GM23248 (cell line): ENCODE data around the gene CAPN14. TPM values are rescaled to one million over a fixed set of nuclear protein-coding genes. Genes with fewer than 3 reads are reported as not detected.

Experiments used
- DNase-seq: peaks from one replicate; pipeline ENCODE4 v3.0.0-alpha.2; 2015
- H2AFZ ChIP-seq: fragments of 200-600 bp; sonication (generic); 2 replicates; pipeline ENCODE4 v1.6.1; 2016; ENCODE audit warnings: antibody characterized with exemption
- H3F3A ChIP-seq: fragments of 200-600 bp; sonication (generic); 2 replicates; pipeline ENCODE4 v1.6.1; 2016; ENCODE audit warnings: mild to moderate bottlenecking, antibody characterized with exemption, mixed run types; ENCODE audit not compliant: insufficient read depth
- H3K27ac ChIP-seq: fragments of 200-600 bp; sonication (generic); 2 replicates; pipeline ENCODE4 v1.5.1; 2016; ENCODE audit warnings: mild to moderate bottlenecking
- H3K27me3 ChIP-seq: fragments of 200-600 bp; sonication (generic); replicated peaks from 2 replicates; pipeline ENCODE4 v1.6.1; 2016; ENCODE audit warnings: mild to moderate bottlenecking; ENCODE audit not compliant: insufficient read depth
- H3K36me3 ChIP-seq: fragments of 200-600 bp; sonication (generic); 2 replicates; pipeline ENCODE4 v1.6.1; 2016; ENCODE audit warnings: low read depth, mild to moderate bottlenecking
- H3K4me1 ChIP-seq: fragments of 200-600 bp; sonication (generic); 2 replicates; pipeline ENCODE4 v1.6.1; 2016; ENCODE audit warnings: mild to moderate bottlenecking; ENCODE audit not compliant: insufficient read depth
- H3K4me2 ChIP-seq: fragments of 200-600 bp; sonication (generic); one replicate; pipeline ENCODE4 v1.6.1; 2016; ENCODE audit warnings: mild to moderate bottlenecking; ENCODE audit not compliant: unreplicated experiment
- H3K4me3 ChIP-seq: fragments of 200-600 bp; sonication (generic); 2 replicates; pipeline ENCODE4 v1.5.1; 2016; ENCODE audit warnings: mild to moderate bottlenecking
- H3K79me2 ChIP-seq: fragments of 200-600 bp; sonication (generic); 2 replicates; pipeline ENCODE4 v1.6.1; 2016; ENCODE audit warnings: mild to moderate bottlenecking; ENCODE audit not compliant: insufficient read depth
- H3K9ac ChIP-seq: fragments of 200-600 bp; sonication (generic); 2 replicates; pipeline ENCODE4 v1.6.1; 2016; ENCODE audit warnings: mild to moderate bottlenecking
- H3K9me2 ChIP-seq: fragments of 200-600 bp; sonication (generic); 2 replicates; pipeline ENCODE4 v1.6.1; 2016; ENCODE audit warnings: mixed run types, mild to moderate bottlenecking, moderate library complexity; ENCODE audit not compliant: insufficient read depth
- H3K9me3 ChIP-seq: fragments of 200-600 bp; sonication (generic); one replicate; pipeline ENCODE4 v1.6.1; 2017; ENCODE audit warnings: low read depth
- H4K20me1 ChIP-seq: fragments of 200-600 bp; sonication (generic); 2 replicates; pipeline ENCODE4 v1.6.0; 2016; ENCODE audit not compliant: insufficient read depth
- EZH2 ChIP-seq: fragments of 200-600 bp; sonication (generic); IDR thresholded peaks from 2 replicates; pipeline ENCODE4 v1.6.1; 2018; ENCODE audit warnings: antibody characterized with exemption, mild to moderate bottlenecking; ENCODE audit not compliant: insufficient read depth, poor library complexity, severe bottlenecking
- EZH2phosphoT487 ChIP-seq: fragments of 200-600 bp; sonication (generic); IDR thresholded peaks from 2 replicates; pipeline ENCODE4 v1.6.1; 2018; ENCODE audit warnings: antibody characterized with exemption, moderate library complexity, mild to moderate bottlenecking, low read depth; ENCODE audit not compliant: insufficient read depth
- WGBS, 2 experiments: methylation state at CpG; one replicate each; pipeline ENCODE4 v1.1.6; 2015 to 2017; ENCODE audit warnings: low lambda C conversion rate in 2 of 2, low coverage in 1 of 2; ENCODE audit errors: missing lambda C conversion rate in 2 of 2; 5-methylcytosine and 5-hydroxymethylcytosine counted together
- in situ Hi-C: fragments of 300-500 bp; cut with MboI; formaldehyde crosslinking; loops from 2 replicates; pipeline ENCODE4 v1.15.0; 2020
- polyA plus RNA-seq: library from polyadenylated mRNA; unstranded; fragments of >200 nt; fragmentation: Nextera tagmentation; extraction: Ambion mirVana; gene quantifications from 2 replicates; pipeline ENCODE4 v1.2.1, GENCODE V29; 2016
- total RNA-seq: library from RNA; depleted of rRNA; stranded (reverse); fragments of >200 nt; shearing (Covaris generic); gene quantifications from 2 replicates; pipeline ENCODE4 v1.2.3, GENCODE V29; 2014

CAPN14 gene
- total and polyA plus RNA-seq, 2 experiments from 2014 or later: 0.11 TPM; not detected in 1

DNA sequence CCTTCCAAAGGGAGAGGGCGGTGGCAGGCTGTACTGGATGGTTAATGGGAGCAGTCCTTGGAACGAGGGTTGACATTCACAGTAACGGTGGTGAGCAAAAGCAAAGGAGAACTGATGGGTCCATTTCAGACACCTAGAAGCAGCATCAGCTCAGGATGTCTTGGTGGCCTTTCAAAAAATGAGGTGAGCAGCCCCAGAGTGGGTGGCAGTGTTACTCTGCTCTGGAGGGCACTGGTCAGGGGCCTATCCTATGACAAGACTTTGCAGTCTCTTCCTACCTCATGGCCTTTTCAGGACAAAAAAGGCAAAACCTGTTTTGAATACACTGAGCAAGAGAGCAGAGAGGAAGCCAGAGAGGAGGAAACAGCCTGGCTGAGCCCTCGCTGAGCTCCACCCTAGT is 23.5 kb downstream of the CAPN14 start:
- Histone ChIP-seq H3K36me3 (no peaks in the 10 kb centered on the region), H3K4me3 (no peak overlapping the region), H3K9ac (no peak overlapping the region), H3K9me3 (no peaks in the 10 kb centered on the region), H2AFZ (no peak overlapping the region), H3K27ac (no peak overlapping the region), H3K79me2 (no peaks in the 10 kb centered on the region), H3K27me3 (peaks cover 5% of the 10 kb centered on the region; the same call in 1 of the 2 replicates), H3K4me1 (no peaks in the 10 kb centered on the region), H3F3A (no peaks in the 10 kb centered on the region), H4K20me1 (no peaks in the 10 kb centered on the region), H3K4me2 (no peak overlapping the region), H3K9me2 (no peaks in the 10 kb centered on the region)
- TF ChIP-seq EZH2phosphoT487 (no peak), EZH2 (no peak)
- in situ Hi-C loops: no loop called here
- 59 to 73% methylated on average over 4 of the region's 4 CpGs for whole genome bisulfite sequencing, 2 experiments
- no peak for DNase-seq

DNA sequence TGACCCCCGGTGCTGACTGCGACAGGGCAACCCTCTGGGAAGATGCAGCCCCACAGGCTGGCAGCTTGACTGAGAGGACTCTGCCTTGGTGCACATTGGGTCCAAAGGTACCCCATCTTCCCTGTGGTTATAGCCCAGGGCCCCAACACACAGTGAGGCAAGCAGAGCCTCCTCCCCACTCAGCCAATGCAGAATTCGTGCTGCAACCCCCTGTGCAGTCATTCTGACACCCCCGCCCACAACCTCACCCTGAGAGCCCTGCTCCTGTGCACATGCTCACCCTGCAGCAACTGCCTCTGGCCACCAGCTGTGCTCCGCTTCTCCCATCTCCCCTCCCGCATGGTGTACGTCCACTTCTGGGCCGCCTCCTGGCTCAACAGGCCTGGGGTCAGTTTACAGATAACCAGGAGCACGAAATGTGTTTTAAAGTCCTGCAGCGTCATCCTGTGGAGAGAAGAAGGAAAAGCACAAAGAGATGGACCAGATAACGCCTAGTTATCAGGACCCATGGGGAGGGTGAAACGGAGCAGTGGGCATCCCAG is 24.4 kb downstream of the CAPN14 start:
- in situ Hi-C loops: no loop called here
- Histone ChIP-seq H3K27ac (no peak overlapping the region), H3K4me1 (no peaks in the 10 kb centered on the region), H3F3A (no peaks in the 10 kb centered on the region), H3K27me3 (peaks cover 5% of the 10 kb centered on the region; the same call in 1 of the 2 replicates), H3K9ac (no peak overlapping the region), H3K36me3 (no peaks in the 10 kb centered on the region), H3K4me3 (no peak overlapping the region), H2AFZ (no peak overlapping the region), H4K20me1 (no peaks in the 10 kb centered on the region), H3K4me2 (no peak overlapping the region), H3K79me2 (no peaks in the 10 kb centered on the region), H3K9me3 (no peaks in the 10 kb centered on the region), H3K9me2 (no peaks in the 10 kb centered on the region)
- TF ChIP-seq EZH2: no peak
- TF ChIP-seq EZH2phosphoT487: no peak
- no peak for DNase-seq
- WGBS, 2 experiments: 65 to 70% methylated on average over 12 of the region's 12 CpGs

DNA sequence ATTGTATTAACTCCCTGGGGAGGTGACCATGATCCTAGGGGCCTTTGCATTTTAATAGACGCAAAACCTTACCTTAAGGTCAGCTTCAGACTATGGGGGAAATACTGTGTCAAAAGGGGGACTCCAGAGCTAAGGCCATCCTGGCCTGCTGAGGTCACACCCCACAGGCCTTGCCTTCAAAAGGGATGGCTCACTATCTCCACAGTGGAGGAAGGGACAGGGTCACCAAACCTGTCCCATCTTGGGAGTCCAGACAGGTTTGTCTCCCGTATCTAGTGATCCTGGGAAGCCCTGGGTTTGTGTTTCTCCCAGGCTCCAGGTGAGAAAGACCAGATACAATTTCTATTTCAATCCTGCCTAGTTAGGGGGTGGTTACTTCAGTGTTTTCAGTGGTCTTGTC is 24.9 kb downstream of the CAPN14 start:
- in situ Hi-C loops: no loop called here
- no peaks in the 10 kb centered on the region for H3K36me3 ChIP-seq
- 45 to 58% methylated on average over 2 of the region's 2 CpGs for WGBS, 2 experiments
- H3K4me2 ChIP-seq: no peak overlapping the region
- no peak overlapping the region for H3K4me3 ChIP-seq
- H3K79me2 ChIP-seq: no peaks in the 10 kb centered on the region
- TF ChIP-seq EZH2 (no peak), EZH2phosphoT487 (no peak)
- no peaks in the 10 kb centered on the region for H4K20me1 ChIP-seq
- no peak overlapping the region for H3K27ac ChIP-seq
- H3K4me1 ChIP-seq: no peaks in the 10 kb centered on the region
- H3K27me3 ChIP-seq: peaks cover 5% of the 10 kb centered on the region; the same call in 1 of the 2 replicates
- no peak overlapping the region for H3K9ac ChIP-seq
- H3K9me3 ChIP-seq: no peaks in the 10 kb centered on the region
- H3F3A ChIP-seq: no peaks in the 10 kb centered on the region
- H3K9me2 ChIP-seq: no peaks in the 10 kb centered on the region
- no peak for DNase-seq
- H2AFZ ChIP-seq: no peak overlapping the region

GRCh38 chr2:31191931-31192330 is 25.4 kb downstream of the CAPN14 start:
- Histone ChIP-seq H3K9me3 (no peaks in the 10 kb centered on the region), H3K36me3 (no peaks in the 10 kb centered on the region), H4K20me1 (no peaks in the 10 kb centered on the region), H3K4me2 (no peak overlapping the region), H3K4me3 (no peak overlapping the region), H2AFZ (no peak overlapping the region), H3F3A (no peaks in the 10 kb centered on the region), H3K27ac (no peak overlapping the region), H3K79me2 (no peaks in the 10 kb centered on the region), H3K27me3 (peaks cover 5% of the 10 kb centered on the region; the same call in 1 of the 2 replicates), H3K9me2 (no peaks in the 10 kb centered on the region), H3K4me1 (no peaks in the 10 kb centered on the region), H3K9ac (no peak overlapping the region)
- in situ Hi-C loops: no loop called here
- 57 to 60% methylated on average over 10 to 11 of the region's 11 CpGs for WGBS, 2 experiments
- TF ChIP-seq EZH2phosphoT487: no peak
- TF ChIP-seq EZH2: no peak
- no peak for DNase-seq

DNA sequence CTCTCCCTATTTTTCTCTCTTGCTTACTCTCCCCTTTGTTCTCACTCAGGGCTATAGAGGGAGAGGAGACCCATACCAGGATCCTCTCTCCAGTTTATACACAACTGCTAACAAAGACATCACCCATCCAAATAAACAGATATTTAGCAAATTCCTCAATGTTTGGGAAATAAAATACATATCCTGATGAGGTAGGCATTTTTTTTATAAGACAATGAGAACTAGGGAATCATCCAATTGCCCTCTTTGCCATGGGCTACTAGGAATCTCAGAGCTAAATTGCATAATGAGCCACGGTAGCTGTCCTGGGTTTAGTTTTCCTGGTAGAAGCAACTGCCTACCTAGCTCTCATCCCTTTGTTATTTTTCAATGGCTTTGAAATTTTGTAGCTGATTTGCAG is 27.1 kb downstream of the CAPN14 start:
- no peaks in the 10 kb centered on the region for H3K79me2 ChIP-seq
- H3F3A ChIP-seq: no peaks in the 10 kb centered on the region
- no peak overlapping the region for H3K27ac ChIP-seq
- H4K20me1 ChIP-seq: no peaks in the 10 kb centered on the region
- H3K4me2 ChIP-seq: no peak overlapping the region
- H3K4me1 ChIP-seq: no peaks in the 10 kb centered on the region
- no peak overlapping the region for H2AFZ ChIP-seq
- no peaks in the 10 kb centered on the region for H3K36me3 ChIP-seq
- in situ Hi-C loops: no loop called here
- H3K9me2 ChIP-seq: no peaks in the 10 kb centered on the region
- 38 to 41% methylated on average over 1 of the region's 1 CpG for WGBS, 2 experiments
- TF ChIP-seq EZH2 (no peak), EZH2phosphoT487 (no peak)
- DNase-seq: no peak
- H3K4me3 ChIP-seq: no peak overlapping the region
- no peaks in the 10 kb centered on the region for H3K9me3 ChIP-seq
- H3K9ac ChIP-seq: no peak overlapping the region
- H3K27me3 ChIP-seq: peaks cover 16% of the 10 kb centered on the region
